ENCODE results near the gene RAB11FIP3.

The RAB11FIP3 gene

GRCh38 chr16:513950-514349 is 88.5 kb downstream of the RAB11FIP3 start:
- in situ Hi-C loops (cut with HindIII; ENCODE audit: low sequenced_read_pairs), result no loop called here

GRCh38 chr16:515175-515938 is 89.9 kb downstream of the RAB11FIP3 start:
- in situ Hi-C loops (cut with HindIII; ENCODE audit: low sequenced_read_pairs), result no loop called here

- in situ Hi-C loops (cut with HindIII; ENCODE audit: low sequenced_read_pairs), result no loop called here
Observed at GRCh38 chr16:515939-516226, 90.4 kb downstream of the RAB11FIP3 start.

- in situ Hi-C loops (cut with HindIII; ENCODE audit: low sequenced_read_pairs), result no loop called here
Observed at GRCh38 chr16:516301-516700, 90.9 kb downstream of the RAB11FIP3 start.

GRCh38 chr16:518858-519257 is 93.4 kb downstream of the RAB11FIP3 start:
- in situ Hi-C loops (cut with HindIII; ENCODE audit: low sequenced_read_pairs), result no loop called here

- in situ Hi-C loops (cut with HindIII; ENCODE audit: low sequenced_read_pairs), result no loop called here
Observed at GRCh38 chr16:519425-519824, 94.0 kb downstream of the RAB11FIP3 start.

- in situ Hi-C loops (cut with HindIII; ENCODE audit: low sequenced_read_pairs), result no loop called here
Observed at GRCh38 chr16:519841-520687, 94.6 kb downstream of the RAB11FIP3 start.

GRCh38 chr16:520847-521246 is 95.4 kb downstream of the RAB11FIP3 start:
- in situ Hi-C loops (cut with HindIII; ENCODE audit: low sequenced_read_pairs), result no loop called here

GRCh38 chr16:521381-522210 is 96.1 kb downstream of the RAB11FIP3 start:
- in situ Hi-C loops (cut with HindIII; ENCODE audit: low sequenced_read_pairs), result no loop called here

- in situ Hi-C loops (cut with HindIII; ENCODE audit: low sequenced_read_pairs), result no loop called here
Observed at GRCh38 chr16:522320-523096, 97.1 kb downstream of the RAB11FIP3 start.

- in situ Hi-C loops (cut with HindIII; ENCODE audit: low sequenced_read_pairs), result no loop called here
Observed at GRCh38 chr16:523097-523741, 97.8 kb downstream of the RAB11FIP3 start.

- in situ Hi-C loops (cut with HindIII; ENCODE audit: low sequenced_read_pairs), result loop anchor here (25.0 kb wide), 1 partner anchor 113 kb away; the partner anchor contains the start of genes MCRIP2, METTL26, WDR90 and WFIKKN1
Observed at GRCh38 chr16:524274-525040, 99.0 kb downstream of the RAB11FIP3 start.

- in situ Hi-C loops (cut with HindIII; ENCODE audit: low sequenced_read_pairs), result loop anchor here (25.0 kb wide), 1 partner anchor 112 kb away; the partner anchor contains the start of genes MCRIP2, METTL26, WDR90 and WFIKKN1
Observed at GRCh38 chr16:525123-525519, 99.7 kb downstream of the RAB11FIP3 start.

GRCh38 chr16:525520-526180 is 100.2 kb downstream of the RAB11FIP3 start:
- in situ Hi-C loops (cut with HindIII; ENCODE audit: low sequenced_read_pairs), result loop anchor here (25.0 kb wide), 1 partner anchor 112 kb away; the partner anchor contains the start of genes MCRIP2, METTL26, WDR90 and WFIKKN1

GRCh38 chr16:526181-527014 is 100.9 kb downstream of the RAB11FIP3 start:
- in situ Hi-C loops (cut with HindIII; ENCODE audit: low sequenced_read_pairs), result loop anchor here (25.0 kb wide), 1 partner anchor 111 kb away; the partner anchor contains the start of genes MCRIP2, METTL26, WDR90 and WFIKKN1

- in situ Hi-C loops (cut with HindIII; ENCODE audit: low sequenced_read_pairs), result loop anchor here (25.0 kb wide), 1 partner anchor 110 kb away; the partner anchor contains the start of genes MCRIP2, METTL26, WDR90 and WFIKKN1
Observed at GRCh38 chr16:527015-527903, 101.8 kb downstream of the RAB11FIP3 start, which contains the start of gene CAPN15. Gene CAPN15 (plus strand): TSS chr16:527712. CDS start chr16:546839, 19,127 bp downstream.
